GM18519 (cell line): ENCODE measurements around the gene MAN1C1.

Experiments
- ATAC-seq: cut with Tn5 transposase; IDR thresholded peaks from one replicate; pipeline ENCODE4 v1.9.1; 2021; ENCODE audit warnings: mild to moderate bottlenecking, moderate library complexity; ENCODE audit not compliant: unreplicated experiment, low FRiP score

MAN1C1 gene

GRCh38 chr1:25707280-25708016, 90.9 kb downstream of the MAN1C1 start:
- ATAC-seq, result no peak

DNA sequence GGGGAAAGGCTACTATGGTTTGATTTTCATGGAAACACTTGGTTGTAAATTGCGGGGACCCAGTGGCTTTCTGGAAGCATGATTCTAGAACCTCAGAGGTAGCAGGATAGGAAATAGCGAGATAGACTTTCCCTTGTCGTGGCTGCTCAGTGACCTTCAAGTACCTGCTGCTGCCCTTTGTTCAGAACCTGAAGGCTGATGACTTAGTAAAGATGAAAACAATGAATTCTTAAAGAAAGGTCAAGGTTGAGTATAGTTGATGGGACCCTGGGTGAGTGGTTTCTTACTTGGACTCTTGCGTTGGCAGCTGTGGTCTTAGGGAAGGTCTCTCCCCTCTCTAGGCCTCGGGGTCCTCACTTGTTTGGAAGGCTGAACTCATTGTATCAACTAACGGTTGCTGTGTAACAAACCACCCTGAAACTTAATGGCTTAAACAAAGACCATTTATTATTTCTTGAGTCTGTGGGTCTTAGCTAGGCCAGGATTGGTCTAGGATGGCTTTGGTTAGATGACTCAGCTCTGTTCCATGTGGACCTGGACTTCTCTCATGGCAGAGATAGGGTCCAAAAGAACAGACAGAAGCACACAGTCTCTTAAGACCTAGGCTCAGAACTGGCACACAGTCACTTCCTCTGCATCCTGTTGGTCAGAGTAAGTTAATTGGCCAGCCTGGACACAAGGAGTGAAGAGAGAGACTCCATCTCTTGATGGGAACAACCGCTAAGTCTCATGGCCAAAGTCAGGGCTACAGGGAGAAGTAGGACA, 94.2 kb downstream of the MAN1C1 start:
- no peak for ATAC-seq

- no peak for ATAC-seq
Measured at GRCh38 chr1:25711555-25712298, 95.1 kb downstream of the MAN1C1 start.

GRCh38 chr1:25712299-25712970, 95.8 kb downstream of the MAN1C1 start:
- no peak for ATAC-seq

DNA sequence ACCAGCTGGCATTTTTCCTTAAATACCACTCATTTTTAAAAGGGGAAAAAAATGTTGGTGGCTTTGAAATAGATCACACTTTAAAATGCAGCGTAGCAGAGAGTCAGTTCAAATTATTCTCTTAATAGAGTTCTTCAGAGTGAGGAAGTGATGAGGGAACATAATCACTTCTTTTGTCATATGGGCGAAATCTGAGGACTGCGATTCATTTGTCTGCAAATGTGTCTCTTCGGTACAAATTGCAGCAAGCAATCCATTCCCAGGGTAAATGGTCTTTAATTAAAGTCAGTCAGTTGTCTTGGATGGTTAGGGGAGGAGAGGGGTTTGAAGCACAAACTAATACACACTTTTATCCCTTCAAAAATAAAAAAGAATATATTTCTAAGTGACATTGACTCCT, 97.4 kb downstream of the MAN1C1 start:
- no peak for ATAC-seq

DNA sequence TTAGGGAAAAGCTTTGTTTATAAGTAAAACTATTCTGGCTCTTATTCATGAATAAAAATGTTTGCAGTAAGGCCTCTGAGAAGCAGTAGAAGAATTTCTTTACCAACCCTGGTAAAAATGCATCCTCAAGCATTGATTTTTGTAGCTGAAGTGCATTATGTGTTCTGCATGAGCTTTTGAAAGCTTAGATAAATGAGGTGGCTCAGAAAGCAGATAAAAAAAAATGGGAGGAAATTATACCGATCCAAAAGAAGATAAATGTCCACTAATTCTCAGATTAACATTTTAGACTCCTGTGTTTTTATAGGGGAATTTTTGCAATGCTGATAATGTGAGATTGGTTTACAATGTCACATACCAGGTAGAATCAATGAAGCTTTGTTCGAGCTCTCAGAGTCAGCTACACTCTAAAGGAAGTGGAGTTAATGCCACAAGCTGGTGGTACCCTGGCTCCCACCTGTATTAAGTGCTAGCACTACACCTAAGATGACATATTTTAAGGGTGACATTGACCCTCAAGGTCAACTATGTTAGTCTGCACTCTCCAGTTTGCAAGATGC, 97.9 kb downstream of the MAN1C1 start:
- no peak for ATAC-seq

DNA sequence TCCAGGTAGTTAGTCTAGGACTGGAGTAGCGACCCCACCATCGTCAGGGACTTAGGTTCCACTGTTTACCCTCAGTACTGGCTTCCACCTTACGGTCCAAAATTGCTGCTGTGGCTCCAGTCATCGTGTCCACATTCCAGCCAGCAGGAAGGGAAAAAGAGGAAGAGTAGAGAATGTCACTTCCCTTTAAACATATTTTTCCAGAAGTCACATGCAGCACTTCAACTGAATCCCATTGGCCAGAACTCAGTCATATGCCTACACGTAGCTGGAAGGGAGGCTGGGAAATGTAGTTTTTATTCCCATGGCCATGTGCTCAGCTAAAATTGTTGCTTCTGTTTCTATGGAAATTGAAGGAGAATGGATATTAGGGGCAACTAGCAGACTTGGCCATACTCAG, 99.3 kb downstream of the MAN1C1 start:
- no peak for ATAC-seq

DNA sequence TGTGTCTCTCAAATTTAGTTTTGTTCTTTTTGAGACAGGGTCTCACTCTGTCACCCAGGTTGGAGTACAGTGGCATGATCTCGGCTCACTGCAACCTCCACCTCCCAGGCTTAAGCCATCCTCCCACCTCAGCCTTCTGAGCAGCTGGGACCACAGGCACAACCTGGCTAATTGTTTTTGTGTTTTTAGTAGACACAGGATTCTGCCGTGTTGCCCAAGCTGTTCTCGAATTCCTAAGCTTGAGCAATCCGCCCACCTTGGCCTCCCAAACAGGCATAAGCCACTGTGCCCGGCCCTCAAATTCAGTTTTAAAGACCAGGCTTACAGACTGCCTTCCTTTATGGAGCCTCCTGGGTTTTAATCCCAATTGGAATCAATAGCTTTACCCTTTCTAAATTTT, 99.7 kb downstream of the MAN1C1 start:
- no peak for ATAC-seq

DNA sequence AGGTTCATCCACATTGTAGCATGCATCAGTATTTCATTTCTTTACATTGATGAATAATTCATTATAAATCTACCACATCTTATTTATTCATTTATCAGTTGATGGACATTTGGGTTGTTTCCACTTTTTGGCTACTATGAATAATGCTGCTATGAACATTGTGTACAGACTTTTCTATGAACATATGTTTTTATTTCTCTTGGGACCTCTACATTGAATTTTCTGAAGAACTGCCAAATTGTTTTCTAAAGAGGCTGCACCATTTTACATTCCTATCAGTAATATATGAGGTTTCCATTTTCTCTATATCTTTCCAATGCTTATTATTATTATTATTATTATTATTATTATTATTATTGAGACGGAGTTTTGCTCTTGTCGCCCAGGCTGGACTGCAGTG, 102.1 kb downstream of the MAN1C1 start:
- ATAC-seq, result no peak

DNA sequence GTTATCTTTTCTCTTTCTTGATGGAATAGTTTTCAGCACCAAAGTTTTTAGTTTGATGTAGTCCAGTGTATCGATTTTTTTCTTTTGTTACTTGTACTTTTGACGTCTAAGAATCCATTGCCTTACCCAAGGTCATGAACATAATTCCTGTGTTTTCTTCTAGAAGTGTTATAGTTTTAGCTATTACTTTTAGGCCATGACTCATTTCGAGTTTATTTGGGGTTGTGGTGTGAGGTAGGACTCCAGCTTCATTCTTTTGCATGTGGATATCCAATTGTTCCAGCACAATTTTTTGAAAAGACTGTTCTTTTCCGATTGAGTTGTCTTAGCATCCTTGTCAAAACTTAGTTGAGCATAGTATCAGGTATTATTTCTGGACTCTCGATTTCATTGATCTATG, 104.0 kb downstream of the MAN1C1 start:
- no peak for ATAC-seq

DNA sequence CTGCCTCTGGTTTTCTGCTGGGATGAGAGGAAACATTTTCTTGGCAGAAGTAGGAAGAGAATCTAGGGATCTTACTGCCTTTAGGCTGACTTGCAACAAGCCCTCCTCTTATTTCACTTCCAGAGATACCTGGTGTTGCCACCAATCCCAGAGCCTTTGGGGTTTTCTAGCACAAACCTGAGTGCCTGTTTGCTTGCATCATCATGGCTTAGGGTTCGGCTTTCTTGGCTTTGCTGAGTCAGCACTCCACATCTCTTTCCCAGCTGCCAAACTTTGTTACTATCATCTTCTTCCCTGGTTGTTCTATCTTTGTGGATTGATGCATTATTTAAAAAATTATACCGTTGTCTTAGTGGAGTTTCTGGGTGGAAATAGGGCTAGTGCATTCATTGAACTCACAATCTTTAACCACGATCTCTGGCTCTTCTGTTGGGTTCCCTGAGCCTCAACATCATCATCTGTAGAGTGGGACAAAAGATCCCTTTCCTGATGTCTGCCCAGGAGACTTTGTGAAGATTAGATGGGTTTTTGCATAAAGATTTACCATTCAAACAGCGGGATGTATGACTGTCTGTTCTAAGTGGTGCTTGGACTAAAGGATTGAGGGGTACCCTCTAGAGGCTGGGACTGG, 106.8 kb downstream of the MAN1C1 start:
- no peak for ATAC-seq

- ATAC-seq, result no peak
Measured at GRCh38 chr1:25724201-25724600, 107.6 kb downstream of the MAN1C1 start.

- no peak for ATAC-seq
Measured at GRCh38 chr1:25724966-25725365, 108.4 kb downstream of the MAN1C1 start.

- no peak for ATAC-seq
Measured at GRCh38 chr1:25725482-25725881, 108.9 kb downstream of the MAN1C1 start.

GRCh38 chr1:25727088-25727487, 110.5 kb downstream of the MAN1C1 start:
- no peak for ATAC-seq

- ATAC-seq, result no peak
Measured at GRCh38 chr1:25727635-25728286, 111.2 kb downstream of the MAN1C1 start.

DNA sequence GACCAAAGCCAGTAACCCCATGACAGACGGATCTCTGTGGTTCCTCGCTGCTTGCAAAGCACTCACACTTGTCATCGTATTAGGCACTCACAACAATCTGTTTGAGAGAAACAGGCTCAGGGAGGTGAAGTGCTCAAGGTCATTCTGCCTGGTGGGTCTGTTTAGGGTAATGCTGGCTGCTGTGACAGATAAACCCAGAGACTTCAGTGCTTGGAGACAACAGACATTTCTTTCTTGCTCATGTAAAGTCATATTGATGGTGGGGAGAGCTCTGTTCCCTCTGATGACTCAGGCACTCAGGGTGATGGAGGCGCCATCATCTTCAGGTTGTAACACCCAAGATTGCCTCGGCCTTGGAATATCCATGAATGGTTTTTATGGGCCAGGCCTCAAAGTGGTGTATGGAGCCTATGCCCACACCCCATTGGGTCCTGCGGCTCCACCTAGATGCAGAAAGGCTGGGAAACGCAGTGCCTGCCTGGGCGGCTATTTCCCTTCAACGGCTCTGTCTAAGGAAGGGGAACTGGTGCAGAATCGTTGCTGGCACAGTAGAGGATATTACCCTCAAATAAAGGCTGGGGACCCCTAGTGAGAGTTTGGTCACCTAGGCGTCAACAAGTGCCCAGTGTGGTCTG, 111.8 kb downstream of the MAN1C1 start:
- no peak for ATAC-seq

DNA sequence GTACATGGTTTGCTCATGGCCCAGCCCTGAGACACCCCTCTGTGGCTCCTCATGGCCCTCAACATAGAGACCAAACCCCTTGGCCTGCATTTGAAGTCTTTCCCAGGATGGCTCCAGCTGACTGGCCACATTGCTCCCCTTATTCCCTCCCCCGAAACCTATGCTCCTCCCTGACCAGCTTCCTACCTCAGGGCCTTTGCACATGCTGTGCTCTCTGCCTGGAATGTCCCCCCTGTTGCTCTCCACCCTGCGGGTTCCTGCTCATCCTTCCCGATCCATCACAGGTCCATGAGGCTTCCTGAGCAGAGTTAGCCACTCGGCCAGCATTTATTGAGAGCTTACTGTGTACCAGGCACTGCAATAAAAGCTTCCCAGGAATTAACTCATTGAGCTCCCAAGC, 112.5 kb downstream of the MAN1C1 start:
- ATAC-seq, result no peak
